Measurements from ENCODE around the gene CHMP2B.

DNA sequence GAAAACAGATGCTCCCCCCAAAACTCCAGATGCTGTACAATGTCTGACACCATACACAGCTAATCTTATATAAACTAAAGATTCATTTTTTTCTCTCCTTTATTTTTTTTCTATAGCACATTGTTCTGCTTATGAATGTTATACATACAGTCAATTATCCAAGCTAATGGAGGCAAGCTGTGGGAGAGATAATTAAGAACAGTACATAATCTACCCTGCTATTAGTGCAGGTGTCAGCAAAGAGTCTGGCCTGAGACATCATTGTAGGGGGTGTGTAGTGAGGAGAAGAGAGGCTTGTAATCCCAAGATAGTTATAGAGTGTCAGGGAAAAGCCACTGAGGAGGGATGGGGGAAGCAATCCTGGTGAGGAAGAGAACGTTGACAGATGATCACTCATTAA is 25.4 kb upstream of the CHMP2B start:
- TF ChIP-seq CHD1 (IDR thresholded peaks at IDR 0.05; ENCODE audit: low read depth, low read length) (no peak), POLR2A (IDR thresholded peaks at IDR 0.05; ENCODE audit: control extremely low read depth in 1 of 2, low read depth in 2 of 2, low read length in 2 of 2) (no peak), SIN3A (conservative IDR thresholded peaks at IDR 0.05 in 1 of 2, IDR thresholded peaks at IDR 0.05 in 1 of 2; ENCODE audit: low read depth in 1 of 2, low read length in 2 of 2) (no peak), EP300 (IDR thresholded peaks at IDR 0.05; ENCODE audit: borderline replicate concordance in 1 of 2, low read depth in 2 of 2, low read length in 2 of 2) (no peak), NRF1 (IDR thresholded peaks at IDR 0.05; ENCODE audit: low read depth, low read length) (no peak)

All from H1 (cell line).